ENCODE results near the gene GLRA1.

GLRA1 gene

DNA sequence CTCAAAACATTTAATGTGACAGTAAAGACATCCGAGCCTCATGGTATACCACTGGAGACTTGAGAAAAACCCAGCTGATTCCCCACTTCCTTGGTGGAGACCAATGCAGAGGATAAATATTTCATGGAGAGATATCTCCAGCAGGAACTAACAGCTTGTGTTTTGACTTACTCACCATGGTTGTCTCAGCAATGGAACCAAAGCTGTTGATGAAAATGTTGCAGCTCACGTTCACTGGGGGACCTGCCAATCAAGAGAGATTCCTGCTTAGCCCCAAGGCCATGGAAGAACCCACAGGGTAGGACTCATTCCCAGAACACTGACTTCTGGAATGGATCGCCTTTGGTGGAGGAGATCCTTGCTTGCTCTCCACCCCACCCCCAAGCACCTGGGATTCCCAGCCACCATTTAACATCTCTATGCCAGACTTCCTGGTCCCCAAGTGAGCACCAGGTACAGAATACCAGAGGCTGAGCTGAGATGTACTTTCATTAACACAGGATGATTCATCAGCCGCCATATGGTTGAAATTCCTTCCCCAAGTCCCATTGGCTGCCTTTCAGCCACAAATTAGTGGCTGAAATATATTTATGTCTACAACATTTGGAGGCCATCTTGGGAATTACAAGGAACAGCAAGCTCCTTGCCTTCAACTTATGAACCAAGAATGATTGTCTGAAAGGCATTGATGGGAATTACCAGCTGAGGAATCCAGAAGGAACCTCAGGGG lies 37.9 kb downstream of the GLRA1 start:
- TF ChIP-seq EZH2 (IDR thresholded peaks at IDR 0.05) (no peak), POLR2AphosphoS5 (IDR thresholded peaks at IDR 0.05; ENCODE audit: borderline replicate concordance, low read depth, low read length) (no peak), FOXP2 (optimal IDR thresholded peaks at IDR 0.05; ENCODE audit: control extremely low read depth, extremely low read length, insufficient read depth) (no peak)
- Histone ChIP-seq H3K4me3 (no peak overlapping the region), H3K9me3 (ENCODE audit: low read depth, low read length) (no peaks in the 10 kb centered on the region), H3K27ac (no peak overlapping the region), H3K36me3 (ENCODE audit: insufficient read depth, low read length) (no peaks in the 10 kb centered on the region), H3K9ac (ENCODE audit: insufficient read length) (no peak overlapping the region)
- no peak for DNase-seq (ENCODE audit: low read depth, low spot score)

DNA sequence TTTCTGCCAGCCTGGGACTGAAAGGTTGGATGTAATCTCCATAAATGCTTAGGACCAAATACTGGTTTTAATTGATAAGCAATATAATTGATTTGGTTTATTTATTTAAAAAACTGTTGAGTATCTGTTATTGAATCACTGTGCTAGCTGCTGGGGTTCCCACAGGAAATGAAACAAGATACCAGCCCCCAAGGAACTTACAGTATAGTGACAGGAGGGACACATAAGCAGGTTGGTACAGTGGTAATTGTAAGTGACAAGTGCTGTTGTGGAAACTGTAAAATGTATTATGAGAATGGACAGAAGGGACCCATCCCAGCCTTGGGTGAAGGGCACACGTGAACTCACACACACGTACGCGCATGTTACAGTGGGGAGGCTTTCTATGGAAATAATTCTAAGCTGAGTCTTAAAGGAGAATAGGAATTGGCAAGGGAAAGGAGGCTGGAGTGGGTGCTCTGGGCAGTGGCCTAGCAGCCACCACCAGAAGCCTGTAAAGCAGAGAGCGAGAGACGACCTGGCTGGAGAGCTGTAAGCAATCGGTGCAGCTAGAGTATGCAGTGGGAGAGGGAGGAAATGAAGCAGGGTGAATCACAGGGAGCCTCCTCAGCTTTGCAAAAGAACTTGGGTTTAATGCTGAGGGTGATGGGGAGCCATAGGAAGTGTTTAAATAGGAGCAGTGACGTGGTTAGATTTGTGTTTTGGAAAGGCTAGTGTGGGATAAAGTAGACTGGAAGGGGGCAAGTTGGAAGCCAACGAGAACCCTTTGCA lies 39.3 kb downstream of the GLRA1 start:
- Histone ChIP-seq H3K27ac (no peak overlapping the region), H3K9me3 (ENCODE audit: low read depth, low read length) (no peaks in the 10 kb centered on the region), H3K4me3 (no peak overlapping the region), H3K36me3 (ENCODE audit: insufficient read depth, low read length) (no peaks in the 10 kb centered on the region), H3K9ac (ENCODE audit: insufficient read length) (no peak overlapping the region)
- no peak for TF ChIP-seq POLR2AphosphoS5 (IDR thresholded peaks at IDR 0.05; ENCODE audit: borderline replicate concordance, low read depth, low read length)
- TF ChIP-seq FOXP2 (optimal IDR thresholded peaks at IDR 0.05; ENCODE audit: control extremely low read depth, extremely low read length, insufficient read depth) = no peak
- TF ChIP-seq EZH2 (IDR thresholded peaks at IDR 0.05) = no peak
- no peak for DNase-seq (ENCODE audit: low read depth, low spot score)

DNA sequence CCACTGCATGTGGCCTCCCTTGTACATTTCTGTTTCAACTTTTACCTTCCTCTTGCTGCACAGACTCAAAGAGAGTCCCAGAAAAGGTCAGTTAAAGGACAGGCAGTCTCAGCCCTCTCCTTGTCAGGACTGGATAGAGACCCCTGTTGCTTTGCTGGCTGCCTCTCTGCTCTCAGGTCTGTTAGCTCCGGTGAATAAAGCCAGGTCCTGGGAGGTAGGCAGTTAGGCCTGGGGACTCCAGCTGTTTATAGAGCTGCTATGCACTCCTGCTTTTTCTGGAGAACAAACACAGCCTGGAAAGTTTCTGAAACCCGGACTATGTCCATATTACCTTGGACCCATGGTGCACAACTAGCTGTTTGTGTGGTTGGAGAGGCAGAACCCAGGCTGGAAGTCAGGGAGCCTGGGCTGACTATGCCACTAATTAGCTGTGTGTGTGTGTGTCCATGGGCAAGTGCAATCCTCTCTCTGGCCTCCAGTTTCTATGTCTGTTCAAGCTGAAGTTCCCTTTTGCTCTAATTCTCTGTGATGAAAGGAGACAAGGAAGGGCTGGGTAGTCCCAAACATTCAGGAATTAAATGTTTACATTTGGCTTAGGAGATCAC lies 42.9 kb downstream of the GLRA1 start:
- no peak for TF ChIP-seq POLR2AphosphoS5 (IDR thresholded peaks at IDR 0.05; ENCODE audit: borderline replicate concordance, low read depth, low read length)
- TF ChIP-seq FOXP2 (optimal IDR thresholded peaks at IDR 0.05; ENCODE audit: control extremely low read depth, extremely low read length, insufficient read depth) = no peak
- H3K27ac ChIP-seq = no peak overlapping the region
- no peak overlapping the region for H3K9ac ChIP-seq (ENCODE audit: insufficient read length)
- H3K36me3 ChIP-seq (ENCODE audit: insufficient read depth, low read length) = no peaks in the 10 kb centered on the region
- H3K9me3 ChIP-seq (ENCODE audit: low read depth, low read length) = no peaks in the 10 kb centered on the region
- no peak overlapping the region for H3K4me3 ChIP-seq
- no peak for DNase-seq (ENCODE audit: low read depth, low spot score)

DNA sequence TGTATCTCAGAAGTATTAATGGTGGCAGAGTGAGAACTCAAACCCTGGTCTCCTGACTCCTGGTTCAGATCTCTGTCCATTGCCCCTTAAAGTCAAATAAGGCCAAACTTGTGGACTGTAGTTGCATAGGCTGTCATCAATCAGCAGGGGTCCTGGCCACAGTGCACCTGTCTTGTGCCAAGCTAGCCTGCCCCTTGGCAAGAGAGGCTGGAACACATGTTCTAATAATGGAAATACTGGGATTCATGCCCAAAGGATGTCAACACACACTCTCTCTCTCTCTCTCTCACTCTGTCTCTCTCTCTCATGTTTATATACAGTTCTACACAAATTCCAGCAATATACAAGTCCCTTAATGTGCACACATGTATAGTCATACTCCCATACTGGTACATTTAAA lies 44.3 kb downstream of the GLRA1 start:
- Histone ChIP-seq H3K36me3 (ENCODE audit: insufficient read depth, low read length) (no peaks in the 10 kb centered on the region), H3K9ac (ENCODE audit: insufficient read length) (no peak overlapping the region), H3K4me3 (no peak overlapping the region), H3K27ac (no peak overlapping the region), H3K9me3 (ENCODE audit: low read depth, low read length) (no peaks in the 10 kb centered on the region)
- no peak for TF ChIP-seq POLR2AphosphoS5 (IDR thresholded peaks at IDR 0.05; ENCODE audit: borderline replicate concordance, low read depth, low read length)
- TF ChIP-seq EZH2 (IDR thresholded peaks at IDR 0.05) = no peak
- no peak for TF ChIP-seq FOXP2 (optimal IDR thresholded peaks at IDR 0.05; ENCODE audit: control extremely low read depth, extremely low read length, insufficient read depth)
- no peak for DNase-seq (ENCODE audit: low read depth, low spot score)

DNA sequence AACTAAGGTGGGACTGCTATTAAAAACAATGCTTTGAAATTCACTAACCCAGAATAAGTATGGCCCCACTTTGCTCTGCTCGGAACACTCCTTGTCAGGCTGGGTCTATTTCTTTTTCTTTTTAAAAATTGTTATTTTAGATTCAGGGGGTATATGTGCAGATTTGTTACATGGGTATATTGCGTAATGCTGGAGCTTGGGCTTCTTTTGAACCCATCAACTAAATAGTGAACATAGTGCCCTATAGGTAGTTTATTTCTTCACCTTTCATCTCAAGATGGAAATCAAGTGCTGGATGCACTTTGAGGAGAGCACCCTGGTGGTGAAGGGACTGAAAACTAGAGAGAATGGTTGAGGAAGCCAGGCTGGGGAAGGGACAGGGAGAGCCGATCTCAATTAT lies 51.0 kb downstream of the GLRA1 start:
- Histone ChIP-seq H3K9me3 (ENCODE audit: low read depth, low read length) (no peaks in the 10 kb centered on the region), H3K27ac (no peak overlapping the region), H3K9ac (ENCODE audit: insufficient read length) (no peak overlapping the region), H3K36me3 (ENCODE audit: insufficient read depth, low read length) (no peaks in the 10 kb centered on the region), H3K4me3 (no peak overlapping the region)
- no peak for DNase-seq (ENCODE audit: low read depth, low spot score)
- TF ChIP-seq EZH2 (IDR thresholded peaks at IDR 0.05) (no peak), FOXP2 (optimal IDR thresholded peaks at IDR 0.05; ENCODE audit: control extremely low read depth, extremely low read length, insufficient read depth) (no peak), POLR2AphosphoS5 (IDR thresholded peaks at IDR 0.05; ENCODE audit: borderline replicate concordance, low read depth, low read length) (no peak)

DNA sequence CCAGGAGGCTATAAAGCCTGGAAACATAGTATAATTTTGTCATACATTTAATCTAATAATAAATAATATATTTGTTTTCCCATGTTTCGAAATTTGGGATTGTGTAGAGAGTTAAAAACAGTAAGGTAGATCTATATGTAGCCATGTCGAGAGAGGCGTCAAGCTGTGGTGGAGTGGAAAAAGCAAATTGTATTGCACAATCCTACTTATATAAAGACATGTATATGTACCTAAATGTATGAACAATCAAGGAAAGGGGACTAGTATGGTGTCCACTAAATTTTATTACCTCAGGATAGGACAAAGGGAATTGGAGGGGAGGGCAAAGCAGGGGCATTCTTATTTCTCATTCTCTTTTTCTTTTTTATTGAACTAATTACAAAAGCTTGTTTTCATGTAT lies 52.0 kb downstream of the GLRA1 start:
- Histone ChIP-seq H3K27ac (no peak overlapping the region), H3K9ac (ENCODE audit: insufficient read length) (no peak overlapping the region), H3K9me3 (ENCODE audit: low read depth, low read length) (no peaks in the 10 kb centered on the region), H3K36me3 (ENCODE audit: insufficient read depth, low read length) (no peaks in the 10 kb centered on the region), H3K4me3 (no peak overlapping the region)
- DNase-seq (ENCODE audit: low read depth, low spot score) = no peak
- no peak for TF ChIP-seq EZH2 (IDR thresholded peaks at IDR 0.05)
- TF ChIP-seq POLR2AphosphoS5 (IDR thresholded peaks at IDR 0.05; ENCODE audit: borderline replicate concordance, low read depth, low read length) = no peak
- TF ChIP-seq FOXP2 (optimal IDR thresholded peaks at IDR 0.05; ENCODE audit: control extremely low read depth, extremely low read length, insufficient read depth) = no peak

DNA sequence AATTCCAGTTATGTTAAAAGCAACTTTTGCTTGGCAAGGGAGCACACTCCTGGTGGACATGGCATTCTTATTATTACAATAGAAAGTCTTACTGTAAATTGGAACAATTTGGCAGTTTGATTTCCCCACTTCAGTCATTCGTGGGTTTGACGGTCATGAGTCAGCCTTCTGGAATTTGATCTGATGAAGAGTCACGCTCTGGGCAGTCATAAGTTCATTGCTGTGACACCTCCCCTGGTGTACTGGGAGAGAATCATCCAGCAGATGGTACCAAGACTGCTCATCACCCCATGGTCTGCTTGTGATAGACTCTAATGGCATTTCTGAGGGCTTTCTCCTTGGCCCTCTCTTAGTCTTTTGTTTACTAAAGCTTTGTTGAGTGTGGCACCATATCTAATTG lies 53.8 kb downstream of the GLRA1 start:
- Histone ChIP-seq H3K9ac (ENCODE audit: insufficient read length) (no peak overlapping the region), H3K27ac (no peak overlapping the region), H3K36me3 (ENCODE audit: insufficient read depth, low read length) (no peaks in the 10 kb centered on the region), H3K4me3 (no peak overlapping the region), H3K9me3 (ENCODE audit: low read depth, low read length) (no peaks in the 10 kb centered on the region)
- DNase-seq (ENCODE audit: low read depth, low spot score) = no peak
- TF ChIP-seq FOXP2 (optimal IDR thresholded peaks at IDR 0.05; ENCODE audit: control extremely low read depth, extremely low read length, insufficient read depth) (no peak), POLR2AphosphoS5 (IDR thresholded peaks at IDR 0.05; ENCODE audit: borderline replicate concordance, low read depth, low read length) (no peak), EZH2 (IDR thresholded peaks at IDR 0.05) (no peak)

DNA sequence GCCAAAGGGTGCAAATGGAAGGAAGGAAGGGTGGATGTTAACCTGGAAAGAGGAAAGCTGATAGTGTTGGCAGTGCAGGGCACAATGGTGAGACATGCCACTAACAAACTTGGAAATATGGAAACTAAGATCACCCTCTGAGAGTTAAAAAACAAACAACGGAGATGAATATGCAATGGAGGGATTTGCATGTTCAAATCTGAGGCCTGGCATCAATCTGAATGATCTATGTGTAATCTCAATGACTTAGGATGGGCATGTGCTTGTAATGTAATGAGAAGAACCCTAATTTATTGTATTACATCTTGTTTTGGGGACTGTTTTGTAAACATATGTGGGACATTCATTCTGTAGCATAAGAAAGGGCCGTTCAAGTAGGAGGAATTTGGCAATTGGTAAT lies 54.4 kb downstream of the GLRA1 start:
- DNase-seq (ENCODE audit: low read depth, low spot score) = no peak
- H3K9me3 ChIP-seq (ENCODE audit: low read depth, low read length) = no peaks in the 10 kb centered on the region
- no peak overlapping the region for H3K27ac ChIP-seq
- H3K4me3 ChIP-seq = no peak overlapping the region
- no peak overlapping the region for H3K9ac ChIP-seq (ENCODE audit: insufficient read length)
- no peak for TF ChIP-seq POLR2AphosphoS5 (IDR thresholded peaks at IDR 0.05; ENCODE audit: borderline replicate concordance, low read depth, low read length)
- TF ChIP-seq EZH2 (IDR thresholded peaks at IDR 0.05) = no peak
- no peak for TF ChIP-seq FOXP2 (optimal IDR thresholded peaks at IDR 0.05; ENCODE audit: control extremely low read depth, extremely low read length, insufficient read depth)
- no peaks in the 10 kb centered on the region for H3K36me3 ChIP-seq (ENCODE audit: insufficient read depth, low read length)

All from SK-N-MC (cell line).